HPDE6-E6E7 (cell line): ENCODE results near the gene SRSF8.
"Not testable (repeated sequence)": the region's sequence is repeated elsewhere in the genome, so short reads cannot be mapped to it uniquely, and the experiment has no call there.

Experiments used
- DNase-seq: peaks from one replicate; pipeline ENCODE4 v3.0.0; 2011; ENCODE audit warnings: missing footprints; ENCODE audit errors: extremely low spot score

Gene SRSF8

GRCh38 chr11:95095858-95096587 is 29.3 kb downstream of the SRSF8 start:
- DNase-seq, result peak; percentile 38

DNA sequence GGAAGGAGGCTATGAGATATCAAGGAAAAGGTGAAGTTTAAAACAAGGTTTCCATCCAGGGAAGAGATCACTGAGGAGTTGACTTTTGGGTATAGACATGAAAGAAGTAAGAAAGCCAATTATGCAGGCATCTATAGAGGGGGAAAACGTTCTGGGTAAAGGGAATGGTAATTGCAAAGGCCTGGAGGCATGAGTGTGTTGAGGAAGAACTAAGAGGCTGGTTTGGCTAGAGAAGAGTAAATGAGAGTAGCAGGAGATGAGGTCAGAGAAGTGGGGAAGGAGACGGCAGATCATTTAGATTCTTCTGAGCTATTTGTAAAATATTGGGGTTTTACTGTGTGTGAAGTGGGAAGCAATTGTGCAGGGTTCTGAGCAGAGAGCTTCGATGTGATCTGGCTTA is 30.5 kb downstream of the SRSF8 start:
- no peak for DNase-seq

GRCh38 chr11:95098826-95099225 is 32.1 kb downstream of the SRSF8 start:
- no peak for DNase-seq

GRCh38 chr11:95100191-95100648 is 33.5 kb downstream of the SRSF8 start:
- no peak for DNase-seq

DNA sequence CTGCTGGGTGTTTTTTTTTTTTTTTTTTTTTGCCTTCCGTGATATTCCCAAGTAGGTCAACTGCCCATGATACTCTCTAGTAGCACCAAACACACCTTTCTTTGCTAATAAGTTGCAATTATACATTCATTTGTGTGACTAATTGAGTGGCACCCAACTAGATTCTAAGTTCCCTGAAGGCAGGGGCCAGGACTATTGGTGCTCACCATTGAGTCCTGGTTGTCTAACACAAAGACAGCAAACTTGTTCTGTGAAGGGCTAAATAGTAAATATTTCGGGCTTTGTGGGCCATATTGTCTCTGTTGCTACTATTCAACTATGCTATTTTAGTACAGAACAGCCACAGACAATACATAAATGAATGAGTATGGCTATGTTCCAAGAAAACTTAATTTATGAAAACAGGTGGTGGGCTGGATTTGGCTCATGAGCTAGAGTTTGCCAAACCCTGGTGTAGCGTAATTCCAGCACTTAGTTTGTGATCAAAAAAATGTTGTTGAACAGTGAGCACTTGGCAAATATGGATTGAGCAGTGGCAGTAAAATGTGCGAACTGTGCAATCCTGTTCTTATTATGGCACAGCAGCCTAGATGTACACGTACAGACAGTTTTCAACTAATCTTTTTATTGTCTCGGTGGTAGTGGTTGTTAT is 34.3 kb downstream of the SRSF8 start:
- DNase-seq, result no peak

GRCh38 chr11:95101935-95102334 is 35.2 kb downstream of the SRSF8 start:
- no peak for DNase-seq

DNA sequence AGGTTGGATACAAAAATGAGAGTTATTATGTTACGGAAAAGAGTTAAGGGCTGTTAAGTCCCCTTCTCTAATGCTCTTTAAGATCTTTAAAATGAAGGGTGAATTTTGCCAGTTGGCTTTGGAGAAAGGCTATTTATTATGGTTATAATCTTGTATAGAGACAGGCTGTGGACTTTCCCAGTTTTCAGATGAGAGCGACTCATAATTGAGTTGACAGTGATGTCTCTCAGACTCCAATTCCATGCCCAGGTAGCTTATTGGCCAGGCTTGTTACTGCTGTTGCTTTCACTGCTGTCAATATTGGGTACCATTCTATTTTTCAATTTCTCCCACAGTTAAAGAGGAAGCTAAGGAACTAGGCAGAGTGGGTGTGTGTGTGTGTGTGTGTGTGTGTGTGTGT is 36.0 kb downstream of the SRSF8 start:
- DNase-seq, result no peak

- no peak for DNase-seq
Measured at GRCh38 chr11:95103701-95104100, 37.0 kb downstream of the SRSF8 start.

- DNase-seq, result no peak
Measured at GRCh38 chr11:95104121-95104830, 37.6 kb downstream of the SRSF8 start.

GRCh38 chr11:95104856-95105255 is 38.1 kb downstream of the SRSF8 start:
- DNase-seq, result no peak

DNA sequence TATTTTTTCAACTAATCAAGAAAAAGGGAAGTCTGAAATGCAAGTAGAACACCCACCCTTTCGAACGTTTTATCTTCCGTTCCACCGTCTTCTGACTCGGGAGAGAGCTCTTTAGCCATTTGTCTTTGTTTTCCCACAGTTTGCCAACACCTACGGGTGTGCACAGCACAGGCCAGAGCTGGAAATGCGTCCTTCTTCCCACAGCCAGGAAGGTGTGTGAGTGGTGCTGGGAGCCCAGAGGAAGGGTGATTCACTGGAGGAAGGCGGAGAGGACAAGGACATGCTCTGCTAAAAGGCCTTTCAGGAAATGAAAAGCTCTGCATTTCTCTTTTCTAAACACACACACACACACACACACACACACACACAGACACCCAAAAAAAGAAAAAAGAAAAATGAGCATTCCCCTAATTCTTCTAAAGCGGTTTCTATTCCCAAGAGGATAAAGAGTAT is 41.5 kb downstream of the SRSF8 start:
- peak; percentile 73 for DNase-seq

GRCh38 chr11:95108671-95109551 is 42.2 kb downstream of the SRSF8 start:
- DNase-seq, result no peak

GRCh38 chr11:95111471-95111870 is 44.8 kb downstream of the SRSF8 start:
- DNase-seq, result not testable (repeated sequence)

DNA sequence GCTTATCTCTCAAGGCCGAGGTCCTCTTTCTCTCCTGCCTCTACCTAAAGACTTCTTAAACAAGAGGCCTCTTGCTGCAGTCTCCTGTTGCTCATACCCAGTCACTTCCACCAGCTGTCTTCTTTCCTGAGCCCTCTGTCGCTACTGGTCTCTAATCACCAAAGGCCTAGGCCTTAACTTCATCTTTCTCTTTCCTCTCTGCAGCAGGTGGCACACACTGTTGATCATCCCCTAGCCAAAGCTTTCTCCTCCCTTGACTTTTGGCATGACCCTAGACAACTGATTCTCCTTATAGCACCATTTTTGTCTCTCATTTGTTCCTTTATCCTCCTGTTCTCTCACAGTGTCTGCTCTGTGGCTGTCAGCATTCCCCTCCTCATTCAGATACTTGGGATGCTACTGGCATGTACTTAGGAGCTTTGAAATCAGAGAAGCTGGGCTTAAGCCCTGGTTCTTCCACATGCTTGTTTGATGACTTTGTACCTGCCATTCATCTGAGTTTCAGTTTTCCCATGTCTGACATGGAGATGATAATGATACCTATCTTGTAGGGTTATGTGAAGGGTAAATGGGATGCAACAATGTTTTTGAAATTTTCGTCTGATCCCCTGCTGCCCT is 45.3 kb downstream of the SRSF8 start:
- DNase-seq, result no peak

GRCh38 chr11:95115597-95115996 is 48.9 kb downstream of the SRSF8 start:
- no peak for DNase-seq

DNA sequence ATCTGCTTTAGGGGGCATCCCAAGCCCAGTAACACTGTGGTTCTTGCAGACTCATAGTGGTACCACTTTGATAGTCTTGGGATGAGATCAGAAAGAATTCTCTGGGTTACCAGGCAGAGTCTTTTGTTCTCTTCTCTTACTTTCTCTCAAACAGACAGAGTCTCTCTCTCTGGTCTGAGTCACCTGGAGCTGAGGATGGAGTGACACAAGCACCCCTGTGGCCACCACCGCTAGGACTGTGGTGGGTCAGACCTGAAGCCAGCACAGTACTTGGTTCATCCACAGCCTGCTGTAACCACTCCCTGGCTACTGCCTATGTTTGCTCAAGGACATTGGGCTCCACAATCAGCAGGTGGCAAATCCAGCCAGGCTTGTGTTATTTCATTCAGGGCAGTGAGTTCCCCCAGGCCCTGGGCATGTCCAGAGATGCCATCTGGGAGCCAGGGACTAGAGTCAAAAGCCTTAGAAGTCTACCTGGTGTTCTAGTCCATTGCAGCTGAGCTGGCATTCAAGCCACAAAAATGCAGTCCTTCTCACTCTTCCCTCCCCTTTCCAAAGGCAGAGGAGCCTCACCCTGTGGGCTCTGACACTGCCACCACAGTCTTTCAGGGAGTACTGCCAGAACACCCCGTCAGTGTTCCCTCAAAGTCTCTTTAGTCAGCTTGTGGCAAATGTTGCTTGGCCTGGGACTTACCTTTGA is 52.8 kb downstream of the SRSF8 start:
- DNase-seq, result no peak
